ENCODE data around the gene FAM171A1.

Gene FAM171A1

DNA sequence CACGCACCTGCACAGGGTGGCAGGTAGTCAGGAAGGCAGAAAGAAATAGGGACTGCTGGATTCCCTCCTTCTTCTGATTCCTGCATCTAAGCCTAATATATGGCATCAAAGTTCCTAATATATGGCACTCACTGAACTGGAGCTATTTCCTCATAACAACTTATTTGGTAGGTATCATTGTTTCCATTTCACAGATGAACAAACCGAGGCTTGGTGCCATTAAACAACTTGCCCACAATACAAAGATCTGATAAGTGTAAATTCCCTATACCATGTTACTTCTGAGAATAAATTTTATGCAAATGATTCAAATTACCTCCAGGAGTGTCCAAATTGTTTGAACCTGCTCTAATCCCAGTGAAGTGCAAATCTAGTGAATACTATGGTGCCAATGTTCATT, 2.1 kb upstream of the FAM171A1 start:
- peaks cover 9% of the 10 kb centered on the region; the same call in 1 of the 2 replicates for H3K4me1 ChIP-seq (ENCODE audit: insufficient read depth, low read length)
- H3K27ac ChIP-seq (ENCODE audit: low read depth, low read length): no peak overlapping the region
- H3K36me3 ChIP-seq (ENCODE audit: insufficient read depth, low read length): no peaks in the 10 kb centered on the region
- H3K9me3 ChIP-seq (ENCODE audit: insufficient read depth, low read depth, low read length): no peaks in the 10 kb centered on the region
- no peak overlapping the region for H3K4me3 ChIP-seq (ENCODE audit: low read length)
- H3K27me3 ChIP-seq (ENCODE audit: insufficient read depth, low read length): peaks cover 6% of the 10 kb centered on the region
- 85% methylated on average over 2 of the region's 2 CpGs for WGBS
- no peak overlapping the region for H3K9ac ChIP-seq (ENCODE audit: low read depth, low read length)

GRCh38 chr10:15370212-15370855, 755 bp downstream of the FAM171A1 start:
- peak overlapping the region; percentile 66 for H3K4me3 ChIP-seq (ENCODE audit: low read length)
- H3K9ac ChIP-seq (ENCODE audit: low read depth, low read length): peak overlapping the region; percentile 85
- peaks cover 9% of the 10 kb centered on the region; the same call in 1 of the 2 replicates for H3K4me1 ChIP-seq (ENCODE audit: insufficient read depth, low read length)
- H3K9me3 ChIP-seq (ENCODE audit: insufficient read depth, low read depth, low read length): no peaks in the 10 kb centered on the region
- H3K36me3 ChIP-seq (ENCODE audit: insufficient read depth, low read length): no peaks in the 10 kb centered on the region
- H3K27ac ChIP-seq (ENCODE audit: low read depth, low read length): peak overlapping the region; percentile 29; the same call in 1 of the 2 replicates
- under 1% methylated on average over 63 of the region's 65 CpGs for WGBS
- H3K27me3 ChIP-seq (ENCODE audit: insufficient read depth, low read length): peaks cover 6% of the 10 kb centered on the region

DNA sequence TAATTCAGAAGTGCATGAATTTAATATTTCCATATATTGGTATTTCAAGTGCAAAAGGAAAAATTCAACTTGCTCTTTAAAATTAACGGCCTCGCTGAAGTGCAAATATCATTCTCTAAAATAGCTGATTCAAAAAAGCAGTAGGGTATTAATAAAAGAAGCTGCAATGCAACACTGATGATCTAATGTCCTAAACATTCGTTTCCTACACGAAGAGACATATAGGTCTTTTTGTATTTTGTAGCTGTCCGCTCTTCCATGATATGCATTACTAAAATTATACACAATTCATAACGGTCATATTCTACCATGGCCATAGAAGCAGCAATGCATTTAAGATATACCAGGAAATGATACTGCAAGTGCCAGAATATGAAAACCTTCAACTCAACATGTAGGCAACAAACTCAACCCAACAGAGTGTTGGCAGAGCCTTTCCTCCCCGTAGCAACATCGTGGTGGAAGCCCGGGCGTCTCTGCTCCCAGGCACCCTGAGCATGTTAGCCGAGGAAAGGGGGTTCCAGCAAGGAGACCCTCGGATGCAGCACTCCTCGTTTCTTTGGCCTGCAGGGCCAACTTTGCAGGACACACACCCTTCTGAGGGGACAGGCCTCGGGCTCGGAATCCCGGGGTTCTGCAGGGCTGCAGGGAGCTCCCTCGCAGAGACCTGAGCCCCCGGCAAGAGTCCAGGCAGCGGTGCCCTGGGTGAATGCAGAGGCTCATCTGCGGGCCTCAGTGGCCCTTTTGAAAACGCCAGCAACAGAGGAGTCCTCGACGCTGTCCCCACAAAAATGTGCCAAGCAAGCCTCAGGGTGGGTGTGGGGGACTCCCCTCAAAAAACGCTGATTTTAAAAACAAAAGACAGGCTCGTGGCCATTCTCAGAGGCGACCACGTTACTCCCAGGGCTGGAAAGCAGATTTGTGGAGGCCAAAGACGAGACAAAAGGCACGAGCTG, 1.6 kb downstream of the FAM171A1 start:
- Histone ChIP-seq H3K36me3 (ENCODE audit: insufficient read depth, low read length) (no peaks in the 10 kb centered on the region), H3K27ac (ENCODE audit: low read depth, low read length) (no peak overlapping the region), H3K27me3 (ENCODE audit: insufficient read depth, low read length) (peaks cover 6% of the 10 kb centered on the region), H3K4me3 (ENCODE audit: low read length) (peak overlapping the region; percentile 66), H3K4me1 (ENCODE audit: insufficient read depth, low read length) (peaks cover 8% of the 10 kb centered on the region; the same call in 1 of the 2 replicates), H3K9ac (ENCODE audit: low read depth, low read length) (peak overlapping the region; percentile 85), H3K9me3 (ENCODE audit: insufficient read depth, low read depth, low read length) (no peaks in the 10 kb centered on the region)
- WGBS: 22% methylated on average over 29 of the region's 29 CpGs

GRCh38 chr10:15368101-15368855, 2.8 kb downstream of the FAM171A1 start:
- Histone ChIP-seq H3K4me3 (ENCODE audit: low read length) (no peak overlapping the region), H3K4me1 (ENCODE audit: insufficient read depth, low read length) (0 out of 2 replicates have a peak, but pooled peaks cover 4% of the 10 kb centered on the region), H3K9me3 (ENCODE audit: insufficient read depth, low read depth, low read length) (no peaks in the 10 kb centered on the region), H3K27me3 (ENCODE audit: insufficient read depth, low read length) (peaks cover 6% of the 10 kb centered on the region), H3K9ac (ENCODE audit: low read depth, low read length) (no peak overlapping the region), H3K36me3 (ENCODE audit: insufficient read depth, low read length) (no peaks in the 10 kb centered on the region), H3K27ac (ENCODE audit: low read depth, low read length) (no peak overlapping the region)
- WGBS: 91% methylated on average over 6 of the region's 7 CpGs

DNA sequence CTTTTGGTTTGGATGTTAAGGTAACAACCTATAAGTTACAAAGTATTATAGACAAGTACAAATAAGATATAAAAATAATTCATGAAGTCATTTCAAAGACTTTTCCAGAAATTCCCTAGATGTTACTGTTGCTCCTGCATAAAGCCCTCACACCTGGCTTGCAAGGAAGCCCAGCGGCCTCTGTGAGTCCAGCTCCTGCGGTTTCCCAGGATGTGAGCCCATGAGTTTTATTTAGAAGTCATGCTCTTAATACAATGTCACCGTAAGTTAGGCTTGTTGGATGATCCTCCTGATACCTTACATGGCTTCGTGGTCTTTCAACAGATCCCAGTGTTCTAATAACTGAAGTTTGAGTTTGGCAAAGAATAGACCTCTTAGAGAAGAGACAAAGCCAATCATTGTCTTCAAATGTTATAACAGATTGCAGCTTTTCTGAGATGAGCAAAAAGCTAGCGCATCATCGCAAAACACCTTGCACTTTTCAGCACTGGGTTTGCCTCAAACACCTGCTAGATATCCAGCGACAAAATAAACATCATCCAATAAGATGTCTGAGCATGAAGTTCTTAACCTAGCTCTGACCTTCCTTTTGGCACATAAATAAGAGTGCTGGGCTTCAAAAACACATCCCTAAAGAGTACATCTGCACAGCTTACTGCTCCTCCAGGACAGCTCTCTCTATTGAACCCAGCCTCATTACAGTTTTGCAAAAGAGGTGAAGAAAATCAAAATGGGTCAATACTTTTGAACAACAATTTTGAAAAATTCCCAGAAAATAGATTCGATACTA, 3.6 kb downstream of the FAM171A1 start:
- no peaks in the 10 kb centered on the region for H3K9me3 ChIP-seq (ENCODE audit: insufficient read depth, low read depth, low read length)
- no peaks in the 10 kb centered on the region for H3K36me3 ChIP-seq (ENCODE audit: insufficient read depth, low read length)
- H3K27me3 ChIP-seq (ENCODE audit: insufficient read depth, low read length): peaks cover 6% of the 10 kb centered on the region
- no peak overlapping the region for H3K27ac ChIP-seq (ENCODE audit: low read depth, low read length)
- no peak overlapping the region for H3K4me3 ChIP-seq (ENCODE audit: low read length)
- H3K9ac ChIP-seq (ENCODE audit: low read depth, low read length): no peak overlapping the region
- 0 out of 2 replicates have a peak, but pooled peaks cover 4% of the 10 kb centered on the region for H3K4me1 ChIP-seq (ENCODE audit: insufficient read depth, low read length)
- WGBS: 92% methylated on average over 8 of the region's 8 CpGs

- no peaks in the 10 kb centered on the region for H3K9me3 ChIP-seq (ENCODE audit: insufficient read depth, low read depth, low read length)
- H3K27ac ChIP-seq (ENCODE audit: low read depth, low read length): no peak overlapping the region
- no peak overlapping the region for H3K4me3 ChIP-seq (ENCODE audit: low read length)
- WGBS: 87% methylated on average over 1 of the region's 1 CpG
- no peaks in the 10 kb centered on the region for H3K36me3 ChIP-seq (ENCODE audit: insufficient read depth, low read length)
- no peak overlapping the region for H3K9ac ChIP-seq (ENCODE audit: low read depth, low read length)
- H3K4me1 ChIP-seq (ENCODE audit: insufficient read depth, low read length): 0 out of 2 replicates have a peak, but pooled peaks cover 4% of the 10 kb centered on the region
- H3K27me3 ChIP-seq (ENCODE audit: insufficient read depth, low read length): peaks cover 6% of the 10 kb centered on the region
These were observed 5.4 kb downstream of the FAM171A1 start for GRCh38 chr10:15365692-15366091.

- WGBS: 94% methylated on average over 2 of the region's 4 CpGs
- H3K27ac ChIP-seq (ENCODE audit: low read depth, low read length): no peak overlapping the region
- H3K36me3 ChIP-seq (ENCODE audit: insufficient read depth, low read length): no peaks in the 10 kb centered on the region
- no peaks in the 10 kb centered on the region for H3K9me3 ChIP-seq (ENCODE audit: insufficient read depth, low read depth, low read length)
- H3K4me3 ChIP-seq (ENCODE audit: low read length): no peak overlapping the region
- no peaks in the 10 kb centered on the region for H3K4me1 ChIP-seq (ENCODE audit: insufficient read depth, low read length)
- H3K9ac ChIP-seq (ENCODE audit: low read depth, low read length): no peak overlapping the region
- no peaks in the 10 kb centered on the region for H3K27me3 ChIP-seq (ENCODE audit: insufficient read depth, low read length)
These were observed 7.1 kb downstream of the FAM171A1 start for GRCh38 chr10:15364001-15364400.

- Histone ChIP-seq H3K27ac (ENCODE audit: low read depth, low read length) (no peak overlapping the region), H3K36me3 (ENCODE audit: insufficient read depth, low read length) (no peaks in the 10 kb centered on the region), H3K27me3 (ENCODE audit: insufficient read depth, low read length) (no peaks in the 10 kb centered on the region), H3K9ac (ENCODE audit: low read depth, low read length) (no peak overlapping the region), H3K9me3 (ENCODE audit: insufficient read depth, low read depth, low read length) (no peaks in the 10 kb centered on the region), H3K4me1 (ENCODE audit: insufficient read depth, low read length) (no peaks in the 10 kb centered on the region), H3K4me3 (ENCODE audit: low read length) (no peak overlapping the region)
- WGBS: 71% methylated on average over 7 of the region's 7 CpGs
These were observed 8.1 kb downstream of the FAM171A1 start for GRCh38 chr10:15363031-15363430.

DNA sequence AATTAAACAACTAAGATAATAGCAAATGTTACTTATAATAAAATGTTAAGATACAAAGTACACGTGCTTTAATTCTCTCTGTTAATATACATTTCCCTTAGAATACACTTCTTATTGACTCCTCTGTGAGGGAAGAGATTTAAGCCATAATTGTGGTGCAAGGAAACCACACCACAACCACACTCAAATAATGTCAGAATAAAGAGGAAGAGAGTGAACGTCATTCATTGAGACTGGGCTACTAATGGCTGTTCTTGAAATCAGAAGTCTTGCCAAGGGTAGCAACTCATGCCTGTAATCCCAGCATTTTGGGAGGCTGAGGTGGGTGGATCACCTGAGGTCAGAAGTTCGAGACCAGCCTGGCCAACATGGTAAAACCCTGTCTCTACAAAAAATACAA, 10.0 kb downstream of the FAM171A1 start:
- WGBS: 94% methylated on average over 2 of the region's 3 CpGs
- Histone ChIP-seq H3K9ac (ENCODE audit: low read depth, low read length) (no peak overlapping the region), H3K36me3 (ENCODE audit: insufficient read depth, low read length) (no peaks in the 10 kb centered on the region), H3K9me3 (ENCODE audit: insufficient read depth, low read depth, low read length) (no peaks in the 10 kb centered on the region), H3K27me3 (ENCODE audit: insufficient read depth, low read length) (no peaks in the 10 kb centered on the region), H3K4me3 (ENCODE audit: low read length) (no peak overlapping the region), H3K27ac (ENCODE audit: low read depth, low read length) (no peak overlapping the region), H3K4me1 (ENCODE audit: insufficient read depth, low read length) (no peaks in the 10 kb centered on the region)

- WGBS: 92% methylated on average over 4 of the region's 4 CpGs
- Histone ChIP-seq H3K4me1 (ENCODE audit: insufficient read depth, low read length) (no peaks in the 10 kb centered on the region), H3K9me3 (ENCODE audit: insufficient read depth, low read depth, low read length) (no peaks in the 10 kb centered on the region), H3K27me3 (ENCODE audit: insufficient read depth, low read length) (no peaks in the 10 kb centered on the region), H3K9ac (ENCODE audit: low read depth, low read length) (no peak overlapping the region), H3K4me3 (ENCODE audit: low read length) (no peak overlapping the region), H3K36me3 (ENCODE audit: insufficient read depth, low read length) (no peaks in the 10 kb centered on the region), H3K27ac (ENCODE audit: low read depth, low read length) (no peak overlapping the region)
These were observed 10.5 kb downstream of the FAM171A1 start for GRCh38 chr10:15360566-15360965.

Data from HUES64 (cell line).